Measurements from ENCODE around the gene RNF151. TPM values are rescaled to one million over a fixed set of nuclear protein-coding genes. Genes with fewer than 3 reads are reported as not detected.

The RNF151 gene
- total RNA-seq, 8 experiments from 2014 or later: 0.16 TPM; not detected in 7

- in situ Hi-C loops (cut with MboI; ENCODE audit: low pct_unique_long_range_greater_than_20kb in 2 of 9, low sequenced_read_pairs in 9 of 9, unreplicated experiment in 9 of 9): no loop called here
- H3K27ac ChIP-seq: no peak overlapping the region
- H3K4me3 ChIP-seq: no peak overlapping the region
Observed at GRCh38 chr16:1978476-1979120, 11.9 kb downstream of the RNF151 start.

GRCh38 chr16:1979271-1980029 lies 12.8 kb downstream of the RNF151 start:
- Histone ChIP-seq H3K4me1 (replicated peaks in 1 of 2) (peaks cover 0 to 11% of the 10 kb centered on the region in 2 donors), H3K27ac (no peak overlapping the region), H3K4me3 (no peak overlapping the region)
- WGBS, 10 experiments: 18 to 20% methylated on average over 2 to 6 of the region's 70 CpGs; no CpG with 5 or more reads in 8 of the 10 experiments
- ATAC-seq (replicated peaks in 6 of 8): no peak
- in situ Hi-C loops (cut with MboI; ENCODE audit: low pct_unique_long_range_greater_than_20kb in 2 of 9, low sequenced_read_pairs in 9 of 9, unreplicated experiment in 9 of 9): no loop called here

More at GRCh38 chr16:1978476-1979120, 11.9 kb downstream of the RNF151 start:
- H3K4me1 ChIP-seq (replicated peaks in 1 of 2): peaks cover 0 to 11% of the 10 kb centered on the region in 2 donors
- ATAC-seq (replicated peaks in 6 of 8): no peak
- WGBS, 10 experiments: no CpG with 5 or more reads among the region's 37 CpGs

DNA sequence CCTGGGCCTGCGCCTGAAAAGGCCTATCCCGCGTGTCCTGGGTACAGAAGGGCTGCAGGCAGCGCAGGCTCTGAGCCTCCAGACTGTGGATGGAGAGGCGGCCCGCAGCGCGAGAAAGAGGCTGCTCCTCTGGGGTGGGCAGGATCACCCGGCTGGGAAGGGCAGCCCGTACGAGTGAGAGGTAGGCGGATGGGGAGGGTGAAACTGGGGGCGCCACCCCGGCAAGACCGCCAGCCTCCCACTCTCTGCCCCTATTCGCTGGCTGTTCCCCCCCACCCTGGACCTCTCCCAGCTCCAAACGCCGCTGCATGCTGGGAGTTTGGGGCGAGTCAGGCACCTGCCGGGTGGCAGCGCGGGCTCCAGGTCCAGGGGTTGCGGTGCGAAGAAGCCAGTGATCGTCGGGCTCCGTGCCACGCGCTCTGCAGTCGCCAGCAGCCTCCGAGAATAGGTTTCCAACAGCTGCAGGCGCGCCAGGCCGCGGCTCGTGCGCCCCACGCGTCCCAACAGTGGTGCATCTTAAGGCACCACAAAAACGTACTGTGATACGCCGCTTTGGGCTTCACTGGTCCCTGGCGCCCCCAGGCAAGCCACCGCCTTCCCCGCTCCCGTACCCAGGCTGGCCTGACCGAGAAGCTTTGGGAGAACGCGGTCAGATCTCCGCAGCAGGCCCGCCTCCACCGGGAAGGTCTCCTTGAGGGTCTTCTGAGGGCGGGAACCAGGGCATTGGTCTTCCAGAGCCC lies 13.5 kb downstream of the RNF151 start:
- Histone ChIP-seq H3K27ac (no peak overlapping the region), H3K4me3 (no peak overlapping the region), H3K4me1 (replicated peaks in 1 of 2) (peaks cover 4 to 16% of the 10 kb centered on the region in 2 donors)
- WGBS, 10 experiments: 0 to 13% methylated on average over 2 to 9 of the region's 53 CpGs; no CpG with 5 or more reads in 8 of the 10 experiments
- in situ Hi-C loops (cut with MboI; ENCODE audit: low pct_unique_long_range_greater_than_20kb in 2 of 9, low sequenced_read_pairs in 9 of 9, unreplicated experiment in 9 of 9): no loop called here
- ATAC-seq (replicated peaks in 6 of 8): no peak

DNA sequence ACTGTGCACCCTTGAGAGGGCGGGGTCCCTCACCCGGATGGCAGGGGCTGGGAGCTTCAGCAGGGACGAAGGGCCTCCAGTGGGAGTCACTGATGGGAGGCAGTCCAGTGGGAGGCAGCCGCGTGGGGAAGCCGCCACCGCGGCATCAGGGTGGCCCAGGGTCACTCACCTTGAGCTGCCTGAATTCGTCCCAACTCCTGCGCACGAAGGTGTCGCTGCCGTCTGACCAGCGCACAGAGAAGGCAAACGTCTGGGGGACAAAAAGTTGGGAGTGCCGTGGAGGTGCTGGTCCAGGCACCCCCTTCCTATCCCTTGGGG lies 14.1 kb downstream of the RNF151 start:
- in situ Hi-C loops (cut with MboI; ENCODE audit: low pct_unique_long_range_greater_than_20kb in 2 of 9, low sequenced_read_pairs in 9 of 9, unreplicated experiment in 9 of 9): no loop called here
- ATAC-seq (replicated peaks in 6 of 8): no peak
- Histone ChIP-seq H3K27ac (no peak overlapping the region), H3K4me1 (replicated peaks in 1 of 2) (peaks cover 6 to 18% of the 10 kb centered on the region in 2 donors), H3K4me3 (no peak overlapping the region)
- 0 to 50% (median 31%) methylated on average over 1 to 8 of the region's 16 CpGs; no CpG with 5 or more reads in 6 of the 10 experiments for WGBS, 10 experiments

DNA sequence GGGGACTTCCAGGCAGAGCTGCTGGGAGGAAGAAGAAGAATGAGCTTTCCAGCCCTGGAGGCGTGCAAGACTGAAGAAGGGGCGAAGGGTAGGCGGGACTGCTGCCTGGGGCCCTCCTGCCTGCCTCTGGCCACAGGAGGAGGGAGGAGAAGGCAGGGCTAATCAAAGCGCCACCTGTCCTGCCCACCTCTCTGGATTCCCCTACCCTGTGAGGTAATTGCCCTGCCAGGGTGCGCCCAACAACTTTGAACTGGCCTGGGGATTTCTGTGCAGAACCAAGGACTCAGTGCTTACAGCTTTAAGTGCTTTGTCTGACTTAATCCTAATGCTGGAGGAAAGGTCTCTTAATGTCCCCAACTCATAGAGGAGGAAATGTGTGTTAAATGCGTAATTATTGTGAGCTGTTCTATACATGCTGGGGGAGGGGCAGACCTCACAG lies 14.8 kb downstream of the RNF151 start, which contains the start of gene NOXO1:
Gene NOXO1, minus strand, starts transcription at position 72 of the 439 bp plus-strand sequence. CDS start 290 bp downstream, outside the sequence.
- Histone ChIP-seq H3K4me3 (no peak within 1 kb of the TSS), H3K27ac (no peak within 1 kb of the TSS), H3K4me1 (replicated peaks in 1 of 2) (peaks cover 6 to 18% of the 10 kb centered on the region in 2 donors)
- in situ Hi-C loops (cut with MboI; ENCODE audit: low pct_unique_long_range_greater_than_20kb in 2 of 9, low sequenced_read_pairs in 9 of 9, unreplicated experiment in 9 of 9): no loop called here
- ATAC-seq (replicated peaks in 6 of 8): no peak
- WGBS, 10 experiments: 0 to 50% (median 33%) methylated on average over 1 to 2 of the region's 6 CpGs; no CpG with 5 or more reads in 5 of the 10 experiments

- Histone ChIP-seq H3K4me1 (replicated peaks in 1 of 2) (peaks cover 6 to 18% of the 10 kb centered on the region in 2 donors), H3K4me3 (no peak overlapping the region), H3K27ac (no peak overlapping the region)
- ATAC-seq (replicated peaks in 6 of 8): no peak
- in situ Hi-C loops (cut with MboI; ENCODE audit: low pct_unique_long_range_greater_than_20kb in 2 of 9, low sequenced_read_pairs in 9 of 9, unreplicated experiment in 9 of 9): no loop called here
- WGBS, 10 experiments: 40 to 59% (median 40%) methylated on average over 1 to 5 of the region's 5 CpGs; no CpG with 5 or more reads in 7 of the 10 experiments
Observed at GRCh38 chr16:1982013-1982433, 15.4 kb downstream of the RNF151 start.

DNA sequence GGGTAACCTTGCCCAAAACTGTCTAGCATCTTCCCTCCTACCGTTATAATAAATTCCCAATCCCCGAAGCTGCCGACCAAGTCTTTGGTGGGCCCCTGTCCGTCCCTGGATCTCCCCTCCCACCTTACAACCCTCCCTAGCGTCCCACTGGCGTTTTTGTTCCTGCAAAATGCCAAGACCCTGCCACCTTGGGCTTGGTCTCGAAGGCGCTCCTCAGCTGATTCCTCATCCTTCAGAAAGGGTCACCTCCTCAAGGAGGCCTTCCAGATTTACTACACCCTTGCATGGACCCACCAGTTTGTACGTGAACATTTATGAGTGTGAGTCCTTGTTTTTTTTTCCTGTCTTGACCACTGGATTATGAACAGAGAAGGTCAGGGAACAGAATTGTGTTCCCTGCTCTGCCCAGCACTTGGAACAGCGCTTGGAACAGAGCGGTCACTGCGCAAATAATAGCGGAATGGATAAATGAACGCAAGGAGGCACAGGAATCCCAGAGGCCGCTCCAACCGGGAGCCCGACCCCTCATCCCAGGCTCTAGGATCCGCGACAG lies 16.4 kb downstream of the RNF151 start:
- peak overlapping the region; percentile 84 to 88 for H3K27ac ChIP-seq
- in situ Hi-C loops (cut with MboI; ENCODE audit: low pct_unique_long_range_greater_than_20kb in 2 of 9, low sequenced_read_pairs in 9 of 9, unreplicated experiment in 9 of 9): no loop called here
- 4 to 80% (median 36%) methylated on average over 1 to 10 of the region's 19 CpGs; no CpG with 5 or more reads in 1 of the 10 experiments for WGBS, 10 experiments
- H3K4me1 ChIP-seq (replicated peaks in 1 of 2): peaks cover 6 to 18% of the 10 kb centered on the region in 2 donors
- H3K4me3 ChIP-seq: peak overlapping the region; percentile 63 to 92 (median 83)
- no peak for ATAC-seq (replicated peaks in 6 of 8)

DNA sequence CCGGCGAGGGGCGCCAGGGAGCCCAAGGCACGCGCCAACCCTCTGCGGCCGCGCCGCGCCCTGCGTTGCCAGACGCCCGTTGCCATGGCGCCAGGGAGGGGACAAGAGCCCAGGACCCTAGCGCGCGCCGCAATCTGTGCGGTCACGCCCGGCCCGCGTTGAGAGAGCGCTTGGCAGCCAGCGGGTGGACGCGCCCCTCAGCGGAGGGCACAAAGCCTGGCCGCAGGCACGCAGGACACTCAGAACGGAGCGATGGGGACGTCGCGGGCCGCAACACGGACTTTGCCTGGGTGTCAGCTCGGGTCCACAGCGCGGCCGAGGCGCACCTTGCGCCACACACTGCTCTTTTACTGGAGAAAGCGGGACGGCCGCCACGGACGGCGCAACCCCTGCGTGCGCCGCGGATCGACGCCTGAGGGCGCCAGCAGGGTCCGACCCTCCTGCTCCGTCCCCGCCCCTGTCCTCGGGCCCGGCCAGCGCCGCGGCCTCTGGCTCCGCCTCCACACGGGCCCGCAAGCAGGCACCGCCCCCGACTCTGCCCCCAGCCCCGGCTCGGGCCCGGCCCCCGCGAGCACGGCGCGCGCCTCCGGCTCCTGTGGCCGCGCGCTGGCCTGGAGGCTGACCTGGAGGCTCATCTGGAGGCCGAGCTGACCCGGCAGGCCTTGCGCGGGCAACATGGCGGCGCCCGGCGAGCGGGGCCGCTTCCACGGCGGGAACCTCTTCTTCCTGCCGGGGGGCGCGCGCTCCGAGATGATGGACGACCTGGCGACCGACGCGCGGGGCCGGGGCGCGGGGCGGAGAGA lies 17.1 kb downstream of the RNF151 start, which contains the start of gene GFER:
Gene GFER, plus strand, starts transcription at position 650 of the 803 bp plus-strand sequence. Its CDS starts 26 bp downstream, at position 676.
- in situ Hi-C loops (cut with MboI; ENCODE audit: low pct_unique_long_range_greater_than_20kb in 2 of 9, low sequenced_read_pairs in 9 of 9, unreplicated experiment in 9 of 9): no loop called here
- WGBS, 10 experiments: 0 to 3% (median 0%) methylated on average over 2 to 10 of the region's 109 CpGs; no CpG with 5 or more reads in 7 of the 10 experiments
- Histone ChIP-seq H3K27ac (peak within 1 kb of the TSS; percentile 84 to 88), H3K4me1 (replicated peaks in 1 of 2) (peaks cover 6 to 18% of the 10 kb centered on the region in 2 donors), H3K4me3 (peak within 1 kb of the TSS; percentile 63 to 92 (median 83))
- peak; percentile 77 to 91 (median 86) for ATAC-seq (replicated peaks in 6 of 8)

- H3K27ac ChIP-seq: peak overlapping the region; percentile 76 to 88
- peaks cover 11 to 22% of the 10 kb centered on the region in 2 donors for H3K4me1 ChIP-seq (replicated peaks in 1 of 2)
- 0 to 54% (median 15%) methylated on average over 1 to 19 of the region's 58 CpGs; no CpG with 5 or more reads in 2 of the 10 experiments for WGBS, 10 experiments
- in situ Hi-C loops (cut with MboI; ENCODE audit: low pct_unique_long_range_greater_than_20kb in 2 of 9, low sequenced_read_pairs in 9 of 9, unreplicated experiment in 9 of 9): no loop called here
- ATAC-seq (replicated peaks in 6 of 8): peak in 5 of 8 experiments; percentile 1 to 14 (median 6)
- H3K4me3 ChIP-seq: peak overlapping the region; percentile 63 to 92 (median 83)
Observed at GRCh38 chr16:1984347-1985225, 17.9 kb downstream of the RNF151 start.

- in situ Hi-C loops (cut with MboI; ENCODE audit: low pct_unique_long_range_greater_than_20kb in 2 of 9, low sequenced_read_pairs in 9 of 9, unreplicated experiment in 9 of 9): no loop called here
- Histone ChIP-seq H3K4me3 (peak overlapping the region in 1 of 5 donors; percentile 85), H3K27ac (no peak overlapping the region), H3K4me1 (replicated peaks in 1 of 2) (peaks cover 11 to 12% of the 10 kb centered on the region in 2 donors)
- WGBS, 10 experiments: 58 to 100% (median 100%) methylated on average over 1 to 5 of the region's 14 CpGs; no CpG with 5 or more reads in 1 of the 10 experiments
- no peak for ATAC-seq (replicated peaks in 6 of 8)
Observed at GRCh38 chr16:1985466-1986150, 19.0 kb downstream of the RNF151 start.

DNA sequence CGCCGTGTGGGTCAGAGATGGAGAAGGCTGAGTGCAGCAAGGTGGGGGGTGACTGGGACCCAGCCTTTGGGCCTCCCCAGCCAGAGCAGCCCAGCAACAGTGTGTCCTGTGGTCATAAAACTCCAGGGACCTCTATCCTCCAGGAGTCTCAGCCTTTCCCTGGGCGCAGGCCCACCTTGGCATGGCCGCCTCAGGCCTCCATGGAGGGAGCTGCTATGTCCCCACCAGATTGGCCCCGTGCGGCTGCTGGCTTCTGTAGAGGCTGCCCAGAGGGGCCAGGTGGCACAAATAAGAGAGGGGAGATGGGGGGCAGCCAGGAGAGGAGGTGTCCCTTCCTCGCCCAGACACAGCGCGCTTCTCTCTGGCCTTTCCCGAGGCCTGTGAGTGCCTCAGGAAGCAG lies 20.5 kb downstream of the RNF151 start:
- in situ Hi-C loops (cut with MboI; ENCODE audit: low pct_unique_long_range_greater_than_20kb in 2 of 9, low sequenced_read_pairs in 9 of 9, unreplicated experiment in 9 of 9): no loop called here
- Histone ChIP-seq H3K4me1 (replicated peaks in 1 of 2) (peaks cover 11 to 23% of the 10 kb centered on the region in 2 donors), H3K27ac (no peak overlapping the region), H3K4me3 (no peak overlapping the region)
- ATAC-seq (replicated peaks in 6 of 8): no peak
- 90 to 100% (median 100%) methylated on average over 1 to 4 of the region's 10 CpGs; no CpG with 5 or more reads in 7 of the 10 experiments for WGBS, 10 experiments

Measured in motor neuron (in vitro differentiated cells).